Measurements from ENCODE around the gene GALNT17.

- TF ChIP-seq CTCF (conservative IDR thresholded peaks at IDR 0.05; ENCODE audit: low read depth, low read length) (no peak), EZH2 (IDR thresholded peaks at IDR 0.05; ENCODE audit: low read length, unreplicated experiment) (no peak)
These were observed 574.6 kb downstream of the GALNT17 start for GRCh38 chr7:71706597-71706975.
